PC-9 (cell line): ENCODE data around the gene ADAMTSL2.

ENCODE experiments used
- EZH2 ChIP-seq: fragments of 200-600 bp; sonication (generic); IDR thresholded peaks from 2 replicates; pipeline ENCODE4 v1.8.0; 2017; ENCODE audit warnings: antibody characterized with exemption, low read depth
- TF ChIP-seq, protein P1 (sequence below): fragments of 200-600 bp; sonication (generic); conservative IDR thresholded peaks from 2 replicates; pipeline ENCODE4 v1.6.1; 2017; ENCODE audit warnings: mixed run types, antibody characterized with exemption, mild to moderate bottlenecking, moderate library complexity

DNA sequence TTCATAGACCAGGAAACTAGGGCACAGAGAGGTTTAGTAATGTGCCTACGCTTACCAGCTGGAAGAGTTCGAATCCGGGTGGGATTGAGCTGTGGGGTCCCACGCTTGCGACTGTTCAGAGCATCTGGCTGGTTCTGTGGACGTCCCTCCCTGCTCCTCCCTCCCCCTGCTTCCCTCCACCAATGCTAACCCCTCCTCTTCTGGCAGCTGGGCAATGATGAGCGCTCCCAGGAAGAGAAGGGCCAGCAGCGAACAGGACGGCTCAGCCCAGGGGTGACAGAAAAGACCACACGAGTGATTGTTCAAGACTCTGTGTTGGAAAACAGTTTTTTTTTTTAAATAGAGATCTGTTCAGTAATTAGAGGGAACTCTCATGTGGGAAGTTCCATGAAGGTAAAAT is 67.8 kb downstream of the ADAMTSL2 start:
- TF ChIP-seq, protein P1, sequence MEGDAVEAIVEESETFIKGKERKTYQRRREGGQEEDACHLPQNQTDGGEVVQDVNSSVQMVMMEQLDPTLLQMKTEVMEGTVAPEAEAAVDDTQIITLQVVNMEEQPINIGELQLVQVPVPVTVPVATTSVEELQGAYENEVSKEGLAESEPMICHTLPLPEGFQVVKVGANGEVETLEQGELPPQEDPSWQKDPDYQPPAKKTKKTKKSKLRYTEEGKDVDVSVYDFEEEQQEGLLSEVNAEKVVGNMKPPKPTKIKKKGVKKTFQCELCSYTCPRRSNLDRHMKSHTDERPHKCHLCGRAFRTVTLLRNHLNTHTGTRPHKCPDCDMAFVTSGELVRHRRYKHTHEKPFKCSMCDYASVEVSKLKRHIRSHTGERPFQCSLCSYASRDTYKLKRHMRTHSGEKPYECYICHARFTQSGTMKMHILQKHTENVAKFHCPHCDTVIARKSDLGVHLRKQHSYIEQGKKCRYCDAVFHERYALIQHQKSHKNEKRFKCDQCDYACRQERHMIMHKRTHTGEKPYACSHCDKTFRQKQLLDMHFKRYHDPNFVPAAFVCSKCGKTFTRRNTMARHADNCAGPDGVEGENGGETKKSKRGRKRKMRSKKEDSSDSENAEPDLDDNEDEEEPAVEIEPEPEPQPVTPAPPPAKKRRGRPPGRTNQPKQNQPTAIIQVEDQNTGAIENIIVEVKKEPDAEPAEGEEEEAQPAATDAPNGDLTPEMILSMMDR, result no peak
- TF ChIP-seq EZH2, result no peak
